ENCODE data around the gene CDH10.

Gene CDH10

DNA sequence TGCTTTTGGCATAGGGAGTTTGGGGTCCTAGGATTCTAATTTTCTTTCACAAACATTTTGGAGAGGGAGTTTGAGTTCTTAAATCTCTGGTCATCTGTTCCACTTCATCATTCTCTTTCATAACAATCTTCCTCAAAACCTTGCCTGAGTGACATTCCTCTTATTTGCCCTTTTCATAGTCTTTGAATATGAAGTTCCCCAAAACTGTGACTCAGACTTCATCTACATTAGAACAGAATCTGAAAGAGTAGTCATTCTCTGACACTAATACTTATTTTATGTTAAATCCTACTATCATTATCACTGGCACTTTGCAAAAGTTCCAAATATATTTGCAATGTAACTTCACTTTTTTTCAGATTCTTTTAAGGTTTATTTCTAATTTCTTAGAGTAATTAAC is 163.8 kb downstream of the CDH10 start:
- TF ChIP-seq Cebpa-rat (IDR thresholded peaks at IDR 0.05) = no peak
- Histone ChIP-seq H3K4me2 (peak overlapping the region in 2 of 11 experiments; percentile 55 to 71; a peak in 5 of 22 replicates), H4K20me1 (no peaks in the 10 kb centered on the region), H3K9ac (no peak overlapping the region), H3K27ac (peak overlapping the region in 3 of 11 experiments; percentile 10 to 56 (median 46); a peak in 4 of 22 replicates), H3K4me3 (no peak overlapping the region), H3K9me3 (replicated peaks in 1 of 11) (peaks cover 0 to 5% (median 0%) of the 10 kb centered on the region in 11 experiments; a peak in 2 of 22 replicates), H3K27me3 (no peaks in the 10 kb centered on the region), H3K4me1 (peaks cover 0 to 48% (median 0%) of the 10 kb centered on the region in 10 experiments; a peak in 6 of 20 replicates), H3K36me3 (no peaks in the 10 kb centered on the region)

DNA sequence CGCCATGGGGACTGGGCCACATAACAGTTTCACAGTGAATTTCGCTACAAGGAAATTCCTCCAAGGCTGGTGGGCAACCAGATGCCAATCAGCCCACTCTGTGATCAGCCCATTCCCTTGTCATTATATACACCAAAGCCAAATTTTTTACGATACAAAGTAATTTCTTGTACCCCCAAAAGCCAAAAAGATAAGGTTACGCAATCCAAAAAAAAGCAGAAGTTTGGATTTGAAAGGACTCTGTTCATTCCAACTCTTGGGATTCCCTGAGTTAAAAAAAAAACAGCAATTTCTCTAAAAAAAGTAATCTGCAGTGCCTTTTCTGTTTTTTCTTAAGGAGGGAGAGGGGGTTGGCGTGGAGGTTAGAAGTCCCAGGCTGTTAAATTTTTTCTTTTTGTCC is 166.8 kb downstream of the CDH10 start:
- Histone ChIP-seq H3K4me1 (peaks cover 0 to 45% (median 0%) of the 10 kb centered on the region in 10 experiments; a peak in 6 of 20 replicates), H3K27me3 (no peaks in the 10 kb centered on the region), H4K20me1 (no peaks in the 10 kb centered on the region), H3K4me2 (peak overlapping the region in 3 of 11 experiments; percentile 6 to 25 (median 20); a peak in 3 of 22 replicates), H3K27ac (no peak overlapping the region), H3K9me3 (replicated peaks in 1 of 11) (peaks cover 0 to 11% (median 3%) of the 10 kb centered on the region in 11 experiments; a peak in 9 of 22 replicates), H3K9ac (no peak overlapping the region), H3K36me3 (no peaks in the 10 kb centered on the region), H3K4me3 (no peak overlapping the region)
- peak in 10 of 11 experiments; percentile 17 to 87 (median 74); a peak in 16 of 22 replicates for TF ChIP-seq Cebpa-rat (IDR thresholded peaks at IDR 0.05)

DNA sequence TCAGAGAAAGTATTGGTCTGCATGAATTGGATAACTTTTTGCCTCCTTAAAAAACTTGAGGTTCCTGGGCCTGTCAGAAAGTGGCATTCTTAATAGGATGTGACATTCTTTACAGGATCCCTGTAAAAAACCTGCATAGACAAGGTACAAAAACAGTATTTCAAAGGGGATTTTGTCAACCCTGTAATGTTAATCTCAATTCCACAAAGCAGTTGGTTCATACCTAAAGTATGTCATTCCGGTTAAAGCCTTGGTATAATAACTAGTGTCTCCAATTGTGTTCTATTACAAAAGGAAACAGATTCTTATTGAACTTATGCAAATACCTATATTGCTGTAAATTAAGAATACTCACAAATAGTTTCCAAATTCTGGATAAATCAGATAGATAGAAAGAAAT is 169.7 kb downstream of the CDH10 start:
- no peak for TF ChIP-seq Cebpa-rat (IDR thresholded peaks at IDR 0.05)
- no peaks in the 10 kb centered on the region for H3K27me3 ChIP-seq
- no peak overlapping the region for H3K27ac ChIP-seq
- H3K4me2 ChIP-seq = 0 out of 22 replicates have a peak overlapping the region, but pooled peaks of 1 of the 11 experiments have one; percentile 5
- H3K4me3 ChIP-seq = no peak overlapping the region
- no peak overlapping the region for H3K9ac ChIP-seq
- H3K36me3 ChIP-seq = no peaks in the 10 kb centered on the region
- H3K9me3 ChIP-seq (replicated peaks in 1 of 11) = peaks cover 0 to 11% (median 3%) of the 10 kb centered on the region in 11 experiments; a peak in 9 of 22 replicates
- H3K4me1 ChIP-seq = peaks cover 0 to 17% (median 0%) of the 10 kb centered on the region in 10 experiments; a peak in 6 of 20 replicates
- no peaks in the 10 kb centered on the region for H4K20me1 ChIP-seq

DNA sequence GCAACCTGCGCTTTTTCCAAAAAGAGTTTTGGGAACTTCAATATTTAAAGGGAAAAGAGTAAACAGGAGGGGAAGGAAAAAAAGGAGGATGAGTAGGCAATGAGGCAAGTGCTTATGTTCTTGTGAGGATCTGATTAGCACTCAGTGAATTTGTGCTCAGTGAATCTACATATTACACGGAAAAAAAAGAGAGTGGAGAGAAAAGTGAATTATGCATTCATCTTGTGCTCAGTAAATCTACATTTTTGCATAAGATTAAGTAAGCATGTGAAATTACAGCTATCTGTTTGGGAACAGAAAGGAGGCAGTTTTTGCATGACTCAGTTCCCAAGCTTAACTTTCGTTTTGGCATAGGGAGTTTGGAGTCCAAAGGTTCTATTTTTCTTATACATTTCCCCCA is 170.1 kb downstream of the CDH10 start:
- TF ChIP-seq Cebpa-rat (IDR thresholded peaks at IDR 0.05) = no peak
- no peaks in the 10 kb centered on the region for H4K20me1 ChIP-seq
- no peak overlapping the region for H3K9ac ChIP-seq
- peaks cover 0 to 11% (median 3%) of the 10 kb centered on the region in 11 experiments; a peak in 9 of 22 replicates for H3K9me3 ChIP-seq (replicated peaks in 1 of 11)
- H3K4me3 ChIP-seq = no peak overlapping the region
- H3K36me3 ChIP-seq = no peaks in the 10 kb centered on the region
- no peak overlapping the region for H3K27ac ChIP-seq
- 0 out of 22 replicates have a peak overlapping the region, but pooled peaks of 1 of the 11 experiments have one; percentile 5 for H3K4me2 ChIP-seq
- H3K4me1 ChIP-seq = peaks cover 0 to 13% (median 0%) of the 10 kb centered on the region in 10 experiments; a peak in 5 of 20 replicates
- H3K27me3 ChIP-seq = no peaks in the 10 kb centered on the region

DNA sequence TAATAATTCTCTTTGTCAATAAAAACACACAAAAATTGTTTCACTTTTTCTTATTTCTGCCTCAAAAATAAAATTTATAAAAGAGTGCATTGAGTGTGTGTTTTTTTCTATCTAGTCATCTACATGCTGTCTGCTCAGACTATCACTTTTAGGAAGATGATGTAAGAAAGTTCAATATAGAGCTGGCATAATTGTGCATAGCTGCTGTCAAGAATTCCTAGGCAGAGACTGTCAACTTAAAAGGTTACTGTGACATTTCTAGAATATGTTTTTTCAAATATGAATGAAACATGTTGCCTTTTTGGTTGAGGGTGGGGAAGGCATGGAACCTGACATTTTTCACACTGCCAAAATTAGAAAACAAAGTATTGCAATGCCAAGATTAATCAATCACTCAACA is 172.3 kb downstream of the CDH10 start:
- TF ChIP-seq Cebpa-rat (IDR thresholded peaks at IDR 0.05) = no peak
- Histone ChIP-seq H3K27me3 (no peaks in the 10 kb centered on the region), H3K4me3 (no peak overlapping the region), H3K27ac (no peak overlapping the region), H4K20me1 (no peaks in the 10 kb centered on the region), H3K36me3 (no peaks in the 10 kb centered on the region), H3K4me1 (peaks cover 0 to 3% (median 0%) of the 10 kb centered on the region in 10 experiments; a peak in 1 of 20 replicates), H3K4me2 (no peak overlapping the region), H3K9ac (no peak overlapping the region), H3K9me3 (replicated peaks in 1 of 11) (peaks cover 0 to 6% (median 3%) of the 10 kb centered on the region in 11 experiments; a peak in 9 of 22 replicates)

DNA sequence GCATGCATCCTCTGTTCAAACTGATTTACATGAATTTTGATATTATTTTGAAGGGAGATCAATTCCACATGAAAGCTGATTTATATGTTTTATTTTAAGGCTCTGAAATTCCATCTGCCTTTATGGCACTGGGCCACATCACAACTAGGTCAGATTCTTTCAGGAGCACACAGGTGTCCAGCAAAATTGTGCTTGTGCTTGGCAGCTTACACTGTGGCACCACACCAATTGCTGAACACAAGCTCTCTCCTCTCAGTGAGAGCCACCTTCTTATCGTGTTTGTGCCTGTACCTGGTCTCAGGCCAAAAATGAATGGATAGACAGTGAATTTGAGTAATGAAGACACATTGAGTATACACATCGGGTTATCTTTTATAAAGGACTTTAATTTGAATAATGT is 200.4 kb downstream of the CDH10 start:
- H3K4me2 ChIP-seq = no peak overlapping the region
- no peak overlapping the region for H3K27ac ChIP-seq
- no peak overlapping the region for H3K4me3 ChIP-seq
- H3K9me3 ChIP-seq (replicated peaks in 1 of 11) = no peaks in the 10 kb centered on the region
- no peak overlapping the region for H3K9ac ChIP-seq
- H4K20me1 ChIP-seq = no peaks in the 10 kb centered on the region
- H3K36me3 ChIP-seq = no peaks in the 10 kb centered on the region
- H3K27me3 ChIP-seq = no peaks in the 10 kb centered on the region
- no peak for TF ChIP-seq Cebpa-rat (IDR thresholded peaks at IDR 0.05)
- no peaks in the 10 kb centered on the region for H3K4me1 ChIP-seq

DNA sequence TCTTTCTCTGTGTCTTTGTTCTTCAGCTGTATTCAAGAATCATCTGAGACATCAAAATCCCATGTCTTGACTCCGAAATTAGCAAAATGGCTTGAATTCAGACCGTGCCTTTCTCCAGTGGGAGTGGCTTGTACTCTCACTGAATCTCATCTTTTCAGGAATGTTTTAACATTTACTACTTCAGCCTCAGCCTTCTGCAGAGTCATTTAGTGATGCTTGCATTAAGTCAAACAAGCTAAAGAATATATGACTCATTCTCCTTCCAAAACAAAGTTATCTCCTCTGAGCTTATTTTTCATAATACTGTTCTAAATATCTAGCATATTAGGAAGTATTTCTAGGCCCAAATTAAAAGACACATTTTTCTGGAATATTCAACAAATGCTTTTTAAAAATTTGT is 205.3 kb downstream of the CDH10 start:
- Histone ChIP-seq H3K4me2 (no peak overlapping the region), H3K27me3 (no peaks in the 10 kb centered on the region), H3K4me1 (no peaks in the 10 kb centered on the region), H3K9me3 (replicated peaks in 1 of 11) (no peaks in the 10 kb centered on the region), H3K9ac (no peak overlapping the region), H4K20me1 (no peaks in the 10 kb centered on the region), H3K4me3 (no peak overlapping the region), H3K27ac (no peak overlapping the region), H3K36me3 (no peaks in the 10 kb centered on the region)
- no peak for TF ChIP-seq Cebpa-rat (IDR thresholded peaks at IDR 0.05)

Measured in BLaER1 treated with 17β-estradiol and CSF1 and Interleukin-3, amounts not matched to agents 10 nM and 100 nM (cell line).